ENCODE data around the gene U2SURP. TPM values are rescaled to one million over a fixed set of nuclear protein-coding genes. Genes with fewer than 3 reads are reported as not detected.
A peak's percentile ranks its signal among the peaks of the same experiment; 100 is the strongest.

Gene U2SURP
- total RNA-seq, 1 donor from 2014 or later = 106 TPM

DNA sequence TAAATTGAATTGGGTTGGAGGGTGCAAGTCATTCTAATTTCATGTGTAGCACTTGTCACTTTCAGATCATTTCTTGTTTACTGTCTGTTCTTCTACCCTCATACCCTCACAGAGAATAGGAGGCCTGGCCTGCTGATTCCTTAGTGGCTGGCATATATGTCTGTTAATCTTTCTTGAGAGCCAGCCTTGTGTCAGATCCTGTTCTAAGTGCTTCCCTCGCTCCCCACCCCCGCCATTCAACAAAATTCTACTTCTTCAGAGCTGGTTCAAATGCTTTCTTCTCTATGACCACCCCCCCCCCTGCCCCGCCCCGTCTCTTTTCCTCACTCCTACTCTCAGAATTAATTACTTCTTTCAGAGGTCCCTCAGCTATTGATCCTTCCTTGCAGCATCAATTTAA is 1.5 kb upstream of the U2SURP start:
- Histone ChIP-seq H4K20me1 (ENCODE audit: insufficient read depth, low read length) (peaks cover 4% of the 10 kb centered on the region), H3K27ac (ENCODE audit: low read depth, low read length) (peak overlapping the region; percentile 95)
- no peak for FAIRE-seq

DNA sequence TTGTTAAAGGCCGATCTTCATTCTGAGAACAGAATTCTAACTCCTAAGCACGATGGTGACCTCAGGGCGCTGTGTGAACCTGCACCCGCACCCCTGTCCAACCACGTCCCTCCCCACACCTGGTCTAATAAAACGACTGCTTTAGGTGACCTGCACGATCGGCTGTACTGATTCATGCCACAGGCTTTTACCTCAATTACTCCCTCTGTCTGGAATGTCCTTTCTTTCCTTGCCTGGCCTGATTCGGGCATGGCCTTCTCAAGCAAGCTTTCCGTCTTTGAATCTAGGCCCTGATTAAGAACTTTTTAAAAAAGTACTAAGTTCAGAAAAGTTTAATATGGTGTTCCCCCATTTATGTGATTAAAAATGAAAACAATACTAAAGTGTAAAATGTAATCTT is 842 bp upstream of the U2SURP start:
- FAIRE-seq = no peak
- Histone ChIP-seq H3K9ac (ENCODE audit: low read length) (peak overlapping the region; percentile 100), H3K27ac (ENCODE audit: low read depth, low read length) (peak overlapping the region; percentile 95), H3K4me2 (ENCODE audit: low read length) (peak overlapping the region; percentile 92), H3K4me3 (ENCODE audit: insufficient read depth, low read depth, low read length) (peak overlapping the region; percentile 99), H2AFZ (ENCODE audit: low read depth, low read length) (peak overlapping the region; percentile 99), H3K9me3 (ENCODE audit: insufficient read depth, low read depth, low read length) (no peaks in the 10 kb centered on the region), H3K79me2 (ENCODE audit: insufficient read depth, low read length) (peaks cover 44% of the 10 kb centered on the region), H3K27me3 (ENCODE audit: insufficient read depth, low read length) (no peaks in the 10 kb centered on the region), H3K36me3 (ENCODE audit: insufficient read depth, low read length) (no peaks in the 10 kb centered on the region), H3K4me1 (ENCODE audit: insufficient read depth, low read length) (peaks cover 11% of the 10 kb centered on the region), H4K20me1 (ENCODE audit: insufficient read depth, low read length) (peaks cover 11% of the 10 kb centered on the region)
- Mint-ChIP-seq H3K27me3 (ENCODE audit: low read depth, unreplicated experiment) (no peaks in the 10 kb centered on the region), H3K4me1 (ENCODE audit: low read depth, unreplicated experiment) (peaks cover 22% of the 10 kb centered on the region), H3K4me3 (ENCODE audit: unreplicated experiment) (peak overlapping the region; percentile 97), H3K9me3 (ENCODE audit: unreplicated experiment) (no peaks in the 10 kb centered on the region), H3K27ac (ENCODE audit: unreplicated experiment) (peak overlapping the region; percentile 99), H3K36me3 (ENCODE audit: low read depth, unreplicated experiment) (no peaks in the 10 kb centered on the region)
- no peak for TF ChIP-seq EZH2 (IDR thresholded peaks at IDR 0.05; ENCODE audit: insufficient read depth, low read length)
- TF ChIP-seq, protein P1, sequence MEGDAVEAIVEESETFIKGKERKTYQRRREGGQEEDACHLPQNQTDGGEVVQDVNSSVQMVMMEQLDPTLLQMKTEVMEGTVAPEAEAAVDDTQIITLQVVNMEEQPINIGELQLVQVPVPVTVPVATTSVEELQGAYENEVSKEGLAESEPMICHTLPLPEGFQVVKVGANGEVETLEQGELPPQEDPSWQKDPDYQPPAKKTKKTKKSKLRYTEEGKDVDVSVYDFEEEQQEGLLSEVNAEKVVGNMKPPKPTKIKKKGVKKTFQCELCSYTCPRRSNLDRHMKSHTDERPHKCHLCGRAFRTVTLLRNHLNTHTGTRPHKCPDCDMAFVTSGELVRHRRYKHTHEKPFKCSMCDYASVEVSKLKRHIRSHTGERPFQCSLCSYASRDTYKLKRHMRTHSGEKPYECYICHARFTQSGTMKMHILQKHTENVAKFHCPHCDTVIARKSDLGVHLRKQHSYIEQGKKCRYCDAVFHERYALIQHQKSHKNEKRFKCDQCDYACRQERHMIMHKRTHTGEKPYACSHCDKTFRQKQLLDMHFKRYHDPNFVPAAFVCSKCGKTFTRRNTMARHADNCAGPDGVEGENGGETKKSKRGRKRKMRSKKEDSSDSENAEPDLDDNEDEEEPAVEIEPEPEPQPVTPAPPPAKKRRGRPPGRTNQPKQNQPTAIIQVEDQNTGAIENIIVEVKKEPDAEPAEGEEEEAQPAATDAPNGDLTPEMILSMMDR (IDR thresholded peaks at IDR 0.05; ENCODE audit: insufficient read depth, low read depth, low read length) = no peak
- peak; percentile 74 for DNase-seq (ENCODE audit: low read depth)

More for the DNA sequence above, 1.5 kb upstream of the U2SURP start:
- peak; percentile 55 for DNase-seq (ENCODE audit: low read depth)
- no peaks in the 10 kb centered on the region for H3K9me3 ChIP-seq (ENCODE audit: insufficient read depth, low read depth, low read length)
- H3K9ac ChIP-seq (ENCODE audit: low read length) = peak overlapping the region; percentile 100
- H3K27me3 ChIP-seq (ENCODE audit: insufficient read depth, low read length) = no peaks in the 10 kb centered on the region
- H3K79me2 ChIP-seq (ENCODE audit: insufficient read depth, low read length) = peaks cover 38% of the 10 kb centered on the region
- TF ChIP-seq EZH2 (IDR thresholded peaks at IDR 0.05; ENCODE audit: insufficient read depth, low read length) = no peak
- Mint-ChIP-seq H3K9me3 (ENCODE audit: unreplicated experiment) (no peaks in the 10 kb centered on the region), H3K27ac (ENCODE audit: unreplicated experiment) (peak overlapping the region; percentile 99), H3K4me3 (ENCODE audit: unreplicated experiment) (peak overlapping the region; percentile 97), H3K4me1 (ENCODE audit: low read depth, unreplicated experiment) (peaks cover 22% of the 10 kb centered on the region), H3K36me3 (ENCODE audit: low read depth, unreplicated experiment) (no peaks in the 10 kb centered on the region), H3K27me3 (ENCODE audit: low read depth, unreplicated experiment) (no peaks in the 10 kb centered on the region)
- peaks cover 11% of the 10 kb centered on the region for H3K4me1 ChIP-seq (ENCODE audit: insufficient read depth, low read length)
- peak overlapping the region; percentile 99 for H3K4me3 ChIP-seq (ENCODE audit: insufficient read depth, low read depth, low read length)
- no peaks in the 10 kb centered on the region for H3K36me3 ChIP-seq (ENCODE audit: insufficient read depth, low read length)
- no peak overlapping the region for H2AFZ ChIP-seq (ENCODE audit: low read depth, low read length)
- H3K4me2 ChIP-seq (ENCODE audit: low read length) = peak overlapping the region; percentile 92

DNA sequence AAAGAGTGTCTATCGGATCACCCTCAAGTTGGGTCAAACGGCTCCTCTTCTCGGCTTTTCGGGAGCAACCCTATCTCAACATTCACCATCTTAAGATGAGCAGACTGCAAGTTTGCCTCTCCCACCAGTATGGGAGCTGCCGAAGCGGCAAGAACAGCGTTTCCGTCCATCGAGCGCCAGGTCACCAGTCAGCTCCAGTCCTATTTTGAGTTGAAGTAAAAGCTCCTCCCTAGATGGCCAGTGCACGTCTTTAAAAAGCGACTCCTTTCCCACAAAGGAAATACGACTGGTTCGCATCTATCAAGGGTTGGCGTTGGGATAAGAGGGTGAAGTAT is 369 bp upstream of the U2SURP start:
- TF ChIP-seq EZH2 (IDR thresholded peaks at IDR 0.05; ENCODE audit: insufficient read depth, low read length) = no peak
- TF ChIP-seq, protein P1 (IDR thresholded peaks at IDR 0.05; ENCODE audit: insufficient read depth, low read depth, low read length) = no peak
- Mint-ChIP-seq H3K27ac (ENCODE audit: unreplicated experiment) (peak overlapping the region; percentile 99), H3K27me3 (ENCODE audit: low read depth, unreplicated experiment) (no peaks in the 10 kb centered on the region), H3K36me3 (ENCODE audit: low read depth, unreplicated experiment) (no peaks in the 10 kb centered on the region), H3K4me1 (ENCODE audit: low read depth, unreplicated experiment) (peaks cover 22% of the 10 kb centered on the region), H3K4me3 (ENCODE audit: unreplicated experiment) (peak overlapping the region; percentile 97), H3K9me3 (ENCODE audit: unreplicated experiment) (no peaks in the 10 kb centered on the region)
- H3K79me2 ChIP-seq (ENCODE audit: insufficient read depth, low read length) = peaks cover 49% of the 10 kb centered on the region
- H4K20me1 ChIP-seq (ENCODE audit: insufficient read depth, low read length) = peaks cover 16% of the 10 kb centered on the region
- H3K4me1 ChIP-seq (ENCODE audit: insufficient read depth, low read length) = peaks cover 11% of the 10 kb centered on the region
- peak overlapping the region; percentile 95 for H3K27ac ChIP-seq (ENCODE audit: low read depth, low read length)
- no peaks in the 10 kb centered on the region for H3K36me3 ChIP-seq (ENCODE audit: insufficient read depth, low read length)
- H3K4me3 ChIP-seq (ENCODE audit: insufficient read depth, low read depth, low read length) = peak overlapping the region; percentile 99
- H3K4me2 ChIP-seq (ENCODE audit: low read length) = peak overlapping the region; percentile 92
- H3K9ac ChIP-seq (ENCODE audit: low read length) = peak overlapping the region; percentile 100
- DNase-seq (ENCODE audit: low read depth) (no peak), FAIRE-seq (no peak)
- no peaks in the 10 kb centered on the region for H3K9me3 ChIP-seq (ENCODE audit: insufficient read depth, low read depth, low read length)
- peak overlapping the region; percentile 99 for H2AFZ ChIP-seq (ENCODE audit: low read depth, low read length)
- no peaks in the 10 kb centered on the region for H3K27me3 ChIP-seq (ENCODE audit: insufficient read depth, low read length)

All from astrocyte (in vitro differentiated cells and primary cell).